H9 (cell line): ENCODE measurements around the gene LNPK. TPM values are rescaled to one million over a fixed set of nuclear protein-coding genes. Genes with fewer than 3 reads are reported as not detected.

ENCODE experiments used
- DNase-seq: peaks from one replicate; pipeline ENCODE4 v3.0.0-alpha.2; 2017
- H2AFZ ChIP-seq: one replicate; pipeline ENCODE4 v1.6.1; 2013; ENCODE audit warnings: mild to moderate bottlenecking, low read length, control low read depth, moderate library complexity
- H2AK5ac ChIP-seq: 2 replicates; pipeline ENCODE4 v1.6.1; 2013; ENCODE audit warnings: low read length, control low read depth, mixed read lengths; ENCODE audit not compliant: insufficient read length
- H2BK120ac ChIP-seq: one replicate; pipeline ENCODE4 v1.6.1; 2013; ENCODE audit warnings: low read depth, mild to moderate bottlenecking, low read length, control low read depth, inconsistent platforms; ENCODE audit not compliant: poor library complexity, severe bottlenecking
- H2BK12ac ChIP-seq: 2 replicates; pipeline ENCODE4 v1.6.1; 2013; ENCODE audit warnings: low read length, control low read depth, mixed read lengths, low read depth; ENCODE audit not compliant: insufficient read length
- H2BK15ac ChIP-seq: 2 replicates; pipeline ENCODE4 v1.6.1; 2013; ENCODE audit warnings: low read depth, low read length, control low read depth
- H2BK20ac ChIP-seq: one replicate; pipeline ENCODE4 v1.6.1; 2013; ENCODE audit warnings: low read depth, mild to moderate bottlenecking, low read length, control low read depth, inconsistent platforms; ENCODE audit not compliant: poor library complexity, severe bottlenecking
- H2BK5ac ChIP-seq: 2 replicates; pipeline ENCODE4 v1.6.1; 2013; ENCODE audit warnings: low read length, control low read depth, mixed read lengths; ENCODE audit not compliant: insufficient read length
- H3K14ac ChIP-seq: 2 replicates; pipeline ENCODE4 v1.6.1; 2013; ENCODE audit warnings: low read length, control low read depth; ENCODE audit not compliant: insufficient read depth
- H3K18ac ChIP-seq: 2 replicates; pipeline ENCODE4 v1.6.1; 2013; ENCODE audit warnings: low read depth, mild to moderate bottlenecking, mixed read lengths, low read length, control low read depth; ENCODE audit not compliant: insufficient read length
- H3K23ac ChIP-seq: 2 replicates; pipeline ENCODE4 v1.6.1; 2013; ENCODE audit warnings: low read length, control low read depth, mixed read lengths, low read depth; ENCODE audit not compliant: insufficient read length
- H3K23me2 ChIP-seq: 2 replicates; pipeline ENCODE4 v1.6.1; 2013; ENCODE audit warnings: low read depth, mild to moderate bottlenecking, mixed read lengths, low read length, control low read depth; ENCODE audit not compliant: insufficient read length, poor library complexity, severe bottlenecking
- H3K27ac ChIP-seq: 2 replicates; pipeline ENCODE4 v1.5.1; 2013; ENCODE audit warnings: low read length, control low read depth, mixed read lengths, low read depth; ENCODE audit not compliant: insufficient read length
- H3K27me3 ChIP-seq: 2 replicates; pipeline ENCODE4 v1.6.1; 2013; ENCODE audit warnings: low read length, control low read depth, inconsistent platforms; ENCODE audit not compliant: insufficient read depth
- H3K4ac ChIP-seq: 2 replicates; pipeline ENCODE4 v1.6.1; 2013; ENCODE audit warnings: low read depth, mild to moderate bottlenecking, control low read depth, inconsistent platforms, low read length, moderate library complexity
- H3K4me1 ChIP-seq: 2 replicates; pipeline ENCODE4 v1.6.1; 2013; ENCODE audit warnings: low read length, control low read depth, inconsistent platforms; ENCODE audit not compliant: insufficient read depth
- H3K4me2 ChIP-seq: 2 replicates; pipeline ENCODE4 v1.6.1; 2013; ENCODE audit warnings: low read length, control low read depth, mixed read lengths; ENCODE audit not compliant: insufficient read length, insufficient read depth
- H3K56ac ChIP-seq: 2 replicates; pipeline ENCODE4 v1.6.1; 2013; ENCODE audit warnings: low read depth, mild to moderate bottlenecking, mixed read lengths, low read length, control low read depth; ENCODE audit not compliant: insufficient read length
- H3K79me1 ChIP-seq: 2 replicates; pipeline ENCODE4 v1.6.1; 2013; ENCODE audit warnings: low read depth, mild to moderate bottlenecking, moderate library complexity, low read length, control low read depth, inconsistent platforms; ENCODE audit not compliant: insufficient read depth, poor library complexity, severe bottlenecking
- H3K79me2 ChIP-seq: 2 replicates; pipeline ENCODE4 v1.6.1; 2013; ENCODE audit warnings: low read length, control low read depth, inconsistent platforms; ENCODE audit not compliant: insufficient read depth
- H3K9ac ChIP-seq: 2 replicates; pipeline ENCODE4 v1.6.1; 2013; ENCODE audit warnings: low read length, control low read depth, mixed read lengths; ENCODE audit not compliant: insufficient read length; ENCODE audit errors: extremely low read depth
- H3K9me3 ChIP-seq: one replicate; pipeline ENCODE4 v1.6.1; 2013; ENCODE audit warnings: low read depth, low read length, inconsistent platforms; ENCODE audit not compliant: control insufficient read depth
- H3T11ph ChIP-seq: one replicate; pipeline ENCODE4 v1.6.1; 2013; ENCODE audit warnings: mild to moderate bottlenecking, low read length, control low read depth, inconsistent platforms
- H4K20me1 ChIP-seq: one replicate; pipeline ENCODE4 v1.6.1; 2013; ENCODE audit not compliant: control insufficient read depth, insufficient read length, insufficient read depth
- H4K5ac ChIP-seq: 2 replicates; pipeline ENCODE4 v1.6.1; 2013; ENCODE audit warnings: low read depth, mild to moderate bottlenecking, mixed read lengths, low read length, control low read depth; ENCODE audit not compliant: insufficient read length
- H4K8ac ChIP-seq: replicated peaks from 2 replicates; pipeline ENCODE4 v1.6.1; 2013; ENCODE audit warnings: low read length, control low read depth, mixed read lengths, low read depth; ENCODE audit not compliant: insufficient read length
- H4K91ac ChIP-seq: 2 replicates; pipeline ENCODE4 v1.6.1; 2013; ENCODE audit warnings: low read depth, mild to moderate bottlenecking, moderate library complexity, mixed read lengths, low read length, control low read depth; ENCODE audit not compliant: insufficient read length
- H3K27ac Mint-ChIP-seq, 3 experiments: 2 replicates in 2 of 3; 3 replicates in 1 of 3; pipeline ENCODE4 v1.8.0; 2020 to 2021; ENCODE audit warnings: mixed read lengths in 3 of 3, mild to moderate bottlenecking in 1 of 3, moderate library complexity in 1 of 3
- H3K27me3 Mint-ChIP-seq: 2 replicates; pipeline ENCODE4 v1.8.0; 2021; ENCODE audit warnings: low read depth, mild to moderate bottlenecking, moderate library complexity, mixed read lengths
- H3K36me3 Mint-ChIP-seq, 3 experiments: 2 replicates in 2 of 3; 3 replicates in 1 of 3; pipeline ENCODE4 v1.8.0; 2020 to 2021; ENCODE audit warnings: low read depth in 3 of 3, mixed read lengths in 3 of 3; ENCODE audit not compliant: insufficient read depth in 1 of 3
- H3K4me1 Mint-ChIP-seq, 2 experiments: 2 replicates each; pipeline ENCODE4 v1.8.0; 2020; ENCODE audit warnings: mixed read lengths in 2 of 2
- H3K4me3 Mint-ChIP-seq, 2 experiments: 2 replicates in 1 of 2; 3 replicates in 1 of 2; pipeline ENCODE4 v1.8.0; 2020 to 2021; ENCODE audit warnings: mild to moderate bottlenecking in 2 of 2, mixed read lengths in 2 of 2, moderate library complexity in 1 of 2
- H3K9me3 Mint-ChIP-seq, 2 experiments: 2 replicates in 1 of 2; 3 replicates in 1 of 2; pipeline ENCODE4 v1.8.0; 2020; ENCODE audit warnings: mild to moderate bottlenecking in 2 of 2, mixed read lengths in 2 of 2, moderate library complexity in 1 of 2
- CTCF ChIP-seq: fragments of 200-600 bp; sonication (generic); conservative IDR thresholded peaks from 3 replicates; pipeline ENCODE4 v1.8.0; 2021; ENCODE audit warnings: antibody characterized with exemption, mild to moderate bottlenecking
- WGBS: extraction: QIAGEN DNeasy Blood & Tissue Kit; methylation state at CpG from one replicate; pipeline ENCODE4 v1.1.7; 2013; ENCODE audit warnings: missing lambda C conversion rate, low lambda C conversion rate, mixed read lengths; ENCODE audit not compliant: insufficient read length; ENCODE audit errors: extremely low coverage; 5-methylcytosine and 5-hydroxymethylcytosine counted together
- total RNA-seq: library from RNA; stranded (reverse); gene quantifications from 2 replicates; pipeline ENCODE4 v1.2.1, GENCODE V29; 2021

Gene LNPK
- total RNA-seq, 1 experiment from 2014 or later, result 8.5 TPM

GRCh38 chr2:175981551-175981950 is 20.5 kb downstream of the LNPK start:
- DNase-seq, result no peak
- no peaks in the 10 kb centered on the region for H3K79me2 ChIP-seq
- no peak overlapping the region for H4K5ac ChIP-seq
- H3K4me1 ChIP-seq, result no peaks in the 10 kb centered on the region
- no peak overlapping the region for H2AFZ ChIP-seq
- H3K27me3 Mint-ChIP-seq, result no peaks in the 10 kb centered on the region
- no peak overlapping the region for H3K14ac ChIP-seq
- no peak overlapping the region for H2BK12ac ChIP-seq
- no peaks in the 10 kb centered on the region for H4K20me1 ChIP-seq
- no peak overlapping the region for H2BK5ac ChIP-seq
- peak overlapping the region in 2 of 3 experiments; percentile 15 to 95; a peak in 4 of 7 replicates for H3K27ac Mint-ChIP-seq
- H3K56ac ChIP-seq, result no peak overlapping the region
- H2BK120ac ChIP-seq, result no peak overlapping the region
- no peaks in the 10 kb centered on the region for H3K23me2 ChIP-seq
- H2BK20ac ChIP-seq, result no peak overlapping the region
- H3K4me2 ChIP-seq, result no peak overlapping the region
- H3K27me3 ChIP-seq, result no peaks in the 10 kb centered on the region
- H3K4me1 Mint-ChIP-seq, result peaks cover 19 to 32% of the 10 kb centered on the region in 2 experiments
- H2AK5ac ChIP-seq, result no peak overlapping the region
- peaks cover 0 to 8% (median 5%) of the 10 kb centered on the region in 3 experiments; a peak in 4 of 7 replicates for H3K36me3 Mint-ChIP-seq
- TF ChIP-seq CTCF, result peak; percentile 21; the same call in 1 of the 3 replicates
- H2BK15ac ChIP-seq, result no peak overlapping the region
- no CpG with 5 or more reads among the region's 1 CpG for WGBS
- H4K8ac ChIP-seq, result no peak overlapping the region
- no peaks in the 10 kb centered on the region for H3K9me3 ChIP-seq
- no peak overlapping the region for H4K91ac ChIP-seq
- no peak overlapping the region for H3K9ac ChIP-seq
- no peaks in the 10 kb centered on the region for H3K79me1 ChIP-seq
- no peak overlapping the region for H3K23ac ChIP-seq
- H3K4ac ChIP-seq, result no peak overlapping the region
- H3T11ph ChIP-seq, result no peak overlapping the region
- H3K9me3 Mint-ChIP-seq, result no peaks in the 10 kb centered on the region
- no peak overlapping the region for H3K4me3 Mint-ChIP-seq
- H3K18ac ChIP-seq, result no peak overlapping the region
- no peak overlapping the region for H3K27ac ChIP-seq
